Measurements from ENCODE around the gene TSC22D1.

DNA sequence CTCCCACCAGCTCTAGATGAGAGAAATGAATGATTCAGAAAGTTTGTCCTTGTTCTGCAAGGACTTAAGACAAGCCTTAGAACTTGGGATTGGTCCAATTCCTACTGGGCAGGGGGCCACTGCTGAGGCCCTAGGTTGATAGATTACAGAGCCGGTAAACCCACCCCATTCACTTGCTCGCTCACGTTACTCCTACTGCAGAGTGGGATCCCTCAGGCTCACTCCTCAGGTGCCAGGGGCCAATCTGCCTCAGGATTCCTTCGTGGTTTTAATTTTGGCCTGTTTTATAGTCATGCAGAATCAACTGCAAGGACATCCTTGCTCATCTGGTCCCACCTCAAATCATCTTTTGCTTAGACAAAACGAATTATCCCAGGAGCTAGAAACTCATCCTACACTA, 143.5 kb downstream of the TSC22D1 start:
- TF ChIP-seq, protein P1, sequence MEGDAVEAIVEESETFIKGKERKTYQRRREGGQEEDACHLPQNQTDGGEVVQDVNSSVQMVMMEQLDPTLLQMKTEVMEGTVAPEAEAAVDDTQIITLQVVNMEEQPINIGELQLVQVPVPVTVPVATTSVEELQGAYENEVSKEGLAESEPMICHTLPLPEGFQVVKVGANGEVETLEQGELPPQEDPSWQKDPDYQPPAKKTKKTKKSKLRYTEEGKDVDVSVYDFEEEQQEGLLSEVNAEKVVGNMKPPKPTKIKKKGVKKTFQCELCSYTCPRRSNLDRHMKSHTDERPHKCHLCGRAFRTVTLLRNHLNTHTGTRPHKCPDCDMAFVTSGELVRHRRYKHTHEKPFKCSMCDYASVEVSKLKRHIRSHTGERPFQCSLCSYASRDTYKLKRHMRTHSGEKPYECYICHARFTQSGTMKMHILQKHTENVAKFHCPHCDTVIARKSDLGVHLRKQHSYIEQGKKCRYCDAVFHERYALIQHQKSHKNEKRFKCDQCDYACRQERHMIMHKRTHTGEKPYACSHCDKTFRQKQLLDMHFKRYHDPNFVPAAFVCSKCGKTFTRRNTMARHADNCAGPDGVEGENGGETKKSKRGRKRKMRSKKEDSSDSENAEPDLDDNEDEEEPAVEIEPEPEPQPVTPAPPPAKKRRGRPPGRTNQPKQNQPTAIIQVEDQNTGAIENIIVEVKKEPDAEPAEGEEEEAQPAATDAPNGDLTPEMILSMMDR (IDR thresholded peaks at IDR 0.05; ENCODE audit: poor library complexity): no peak
- TF ChIP-seq EZH2phosphoT487 (IDR thresholded peaks at IDR 0.05; ENCODE audit: low read depth, severe bottlenecking, unreplicated experiment): no peak

Measured in hepatocyte (in vitro differentiated cells).